ENCODE results near the gene ZBTB2.

ZBTB2 gene

GRCh38 chr6:151350442-151351145, 40.8 kb downstream of the ZBTB2 start:
- ChIA-PET CTCF (interaction anchor here (1.0 to 1.7 kb wide), 2 partner anchors 27 to 264 kb away, joined by 3 to 6 read pairs; no protein-coding TSS in a partner anchor), POLR2A (no interaction called here)
- peaks cover 0 to 34% of the 10 kb centered on the region in 2 experiments; a peak in 2 of 3 replicates for H3K36me3 ChIP-seq (ENCODE audit: control insufficient read depth in 2 of 2, insufficient read depth in 1 of 2, low read length in 2 of 2)
- no peak for TF ChIP-seq ZNF843 (tag by site-specific recombination; IDR thresholded peaks at IDR 0.05)
- TF ChIP-seq ZNF792 (tag by site-specific recombination; IDR thresholded peaks at IDR 0.05) = no peak
- TF ChIP-seq MYNN (tag by site-specific recombination; IDR thresholded peaks at IDR 0.05; ENCODE audit: borderline replicate concordance) = no peak
- TF ChIP-seq ZNF571 (tag by site-specific recombination; IDR thresholded peaks at IDR 0.05) = no peak
- no peak for TF ChIP-seq SCRT2 (tag by site-specific recombination; IDR thresholded peaks at IDR 0.05)
- TF ChIP-seq, protein P1, sequence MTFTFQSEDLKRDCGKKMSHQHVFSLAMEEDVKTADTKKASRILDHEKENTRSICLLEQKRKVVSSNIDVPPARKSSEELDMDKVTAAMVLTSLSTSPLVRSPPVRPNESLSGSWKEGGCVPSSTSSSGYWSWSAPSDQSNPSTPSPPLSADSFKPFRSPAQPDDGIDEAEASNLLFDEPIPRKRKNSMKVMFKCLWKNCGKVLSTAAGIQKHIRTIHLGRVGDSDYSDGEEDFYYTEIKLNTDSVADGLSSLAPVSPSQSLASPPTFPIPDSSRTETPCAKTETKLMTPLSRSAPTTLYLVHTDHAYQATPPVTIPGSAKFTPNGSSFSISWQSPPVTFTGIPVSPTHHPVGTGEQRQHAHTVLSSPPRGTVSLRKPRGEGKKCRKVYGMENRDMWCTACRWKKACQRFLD (tag by site-specific recombination; IDR thresholded peaks at IDR 0.05) = no peak
- TF ChIP-seq AEBP2 (tag by site-specific recombination; IDR thresholded peaks at IDR 0.05; ENCODE audit: borderline replicate concordance) = no peak
- no peak for TF ChIP-seq ZNF398 (tag by site-specific recombination; IDR thresholded peaks at IDR 0.05)
- no peak for TF ChIP-seq ZSCAN16 (tag by site-specific recombination; IDR thresholded peaks at IDR 0.05)
- TF ChIP-seq ZBTB7A (tag by site-specific recombination; IDR thresholded peaks at IDR 0.05; ENCODE audit: low read depth) = no peak
- TF ChIP-seq, protein P2, sequence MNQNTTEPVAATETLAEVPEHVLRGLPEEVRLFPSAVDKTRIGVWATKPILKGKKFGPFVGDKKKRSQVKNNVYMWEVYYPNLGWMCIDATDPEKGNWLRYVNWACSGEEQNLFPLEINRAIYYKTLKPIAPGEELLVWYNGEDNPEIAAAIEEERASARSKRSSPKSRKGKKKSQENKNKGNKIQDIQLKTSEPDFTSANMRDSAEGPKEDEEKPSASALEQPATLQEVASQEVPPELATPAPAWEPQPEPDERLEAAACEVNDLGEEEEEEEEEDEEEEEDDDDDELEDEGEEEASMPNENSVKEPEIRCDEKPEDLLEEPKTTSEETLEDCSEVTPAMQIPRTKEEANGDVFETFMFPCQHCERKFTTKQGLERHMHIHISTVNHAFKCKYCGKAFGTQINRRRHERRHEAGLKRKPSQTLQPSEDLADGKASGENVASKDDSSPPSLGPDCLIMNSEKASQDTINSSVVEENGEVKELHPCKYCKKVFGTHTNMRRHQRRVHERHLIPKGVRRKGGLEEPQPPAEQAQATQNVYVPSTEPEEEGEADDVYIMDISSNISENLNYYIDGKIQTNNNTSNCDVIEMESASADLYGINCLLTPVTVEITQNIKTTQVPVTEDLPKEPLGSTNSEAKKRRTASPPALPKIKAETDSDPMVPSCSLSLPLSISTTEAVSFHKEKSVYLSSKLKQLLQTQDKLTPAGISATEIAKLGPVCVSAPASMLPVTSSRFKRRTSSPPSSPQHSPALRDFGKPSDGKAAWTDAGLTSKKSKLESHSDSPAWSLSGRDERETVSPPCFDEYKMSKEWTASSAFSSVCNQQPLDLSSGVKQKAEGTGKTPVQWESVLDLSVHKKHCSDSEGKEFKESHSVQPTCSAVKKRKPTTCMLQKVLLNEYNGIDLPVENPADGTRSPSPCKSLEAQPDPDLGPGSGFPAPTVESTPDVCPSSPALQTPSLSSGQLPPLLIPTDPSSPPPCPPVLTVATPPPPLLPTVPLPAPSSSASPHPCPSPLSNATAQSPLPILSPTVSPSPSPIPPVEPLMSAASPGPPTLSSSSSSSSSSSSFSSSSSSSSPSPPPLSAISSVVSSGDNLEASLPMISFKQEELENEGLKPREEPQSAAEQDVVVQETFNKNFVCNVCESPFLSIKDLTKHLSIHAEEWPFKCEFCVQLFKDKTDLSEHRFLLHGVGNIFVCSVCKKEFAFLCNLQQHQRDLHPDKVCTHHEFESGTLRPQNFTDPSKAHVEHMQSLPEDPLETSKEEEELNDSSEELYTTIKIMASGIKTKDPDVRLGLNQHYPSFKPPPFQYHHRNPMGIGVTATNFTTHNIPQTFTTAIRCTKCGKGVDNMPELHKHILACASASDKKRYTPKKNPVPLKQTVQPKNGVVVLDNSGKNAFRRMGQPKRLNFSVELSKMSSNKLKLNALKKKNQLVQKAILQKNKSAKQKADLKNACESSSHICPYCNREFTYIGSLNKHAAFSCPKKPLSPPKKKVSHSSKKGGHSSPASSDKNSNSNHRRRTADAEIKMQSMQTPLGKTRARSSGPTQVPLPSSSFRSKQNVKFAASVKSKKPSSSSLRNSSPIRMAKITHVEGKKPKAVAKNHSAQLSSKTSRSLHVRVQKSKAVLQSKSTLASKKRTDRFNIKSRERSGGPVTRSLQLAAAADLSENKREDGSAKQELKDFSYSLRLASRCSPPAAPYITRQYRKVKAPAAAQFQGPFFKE (tag by site-specific recombination; IDR thresholded peaks at IDR 0.05; ENCODE audit: borderline replicate concordance) = no peak
- no peak for TF ChIP-seq ZNF292 (tag by site-specific recombination; IDR thresholded peaks at IDR 0.05; ENCODE audit: borderline replicate concordance, low read depth)
- TF ChIP-seq, protein P3, sequence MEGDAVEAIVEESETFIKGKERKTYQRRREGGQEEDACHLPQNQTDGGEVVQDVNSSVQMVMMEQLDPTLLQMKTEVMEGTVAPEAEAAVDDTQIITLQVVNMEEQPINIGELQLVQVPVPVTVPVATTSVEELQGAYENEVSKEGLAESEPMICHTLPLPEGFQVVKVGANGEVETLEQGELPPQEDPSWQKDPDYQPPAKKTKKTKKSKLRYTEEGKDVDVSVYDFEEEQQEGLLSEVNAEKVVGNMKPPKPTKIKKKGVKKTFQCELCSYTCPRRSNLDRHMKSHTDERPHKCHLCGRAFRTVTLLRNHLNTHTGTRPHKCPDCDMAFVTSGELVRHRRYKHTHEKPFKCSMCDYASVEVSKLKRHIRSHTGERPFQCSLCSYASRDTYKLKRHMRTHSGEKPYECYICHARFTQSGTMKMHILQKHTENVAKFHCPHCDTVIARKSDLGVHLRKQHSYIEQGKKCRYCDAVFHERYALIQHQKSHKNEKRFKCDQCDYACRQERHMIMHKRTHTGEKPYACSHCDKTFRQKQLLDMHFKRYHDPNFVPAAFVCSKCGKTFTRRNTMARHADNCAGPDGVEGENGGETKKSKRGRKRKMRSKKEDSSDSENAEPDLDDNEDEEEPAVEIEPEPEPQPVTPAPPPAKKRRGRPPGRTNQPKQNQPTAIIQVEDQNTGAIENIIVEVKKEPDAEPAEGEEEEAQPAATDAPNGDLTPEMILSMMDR (tag by site-specific recombination; IDR thresholded peaks at IDR 0.05) = no peak
- no peak for TF ChIP-seq KLF16 (tag by site-specific recombination; IDR thresholded peaks at IDR 0.05)
- no peak for TF ChIP-seq ZNF16 (tag by site-specific recombination; IDR thresholded peaks at IDR 0.05; ENCODE audit: low read depth)
- no peak for TF ChIP-seq ZIC2 (tag by site-specific recombination; IDR thresholded peaks at IDR 0.05)
- TF ChIP-seq ZNF677 (tag by site-specific recombination; IDR thresholded peaks at IDR 0.05) = no peak
- no peak for TF ChIP-seq ZNF266 (tag by site-specific recombination; IDR thresholded peaks at IDR 0.05; ENCODE audit: low read depth)
- no peak overlapping the region for H3K27ac ChIP-seq (ENCODE audit: extremely low read depth, low read depth, low read length)
- no peaks in the 10 kb centered on the region for H3K9me3 ChIP-seq (ENCODE audit: control insufficient read depth, insufficient read depth, low read depth, low read length)
- H3K4me3 ChIP-seq (ENCODE audit: low read depth, low read length) = no peak overlapping the region
- H3K4me1 ChIP-seq (ENCODE audit: control insufficient read depth, insufficient read depth, low read length) = no peaks in the 10 kb centered on the region

All from HEK293 (cell line).